Keratinocyte (primary cell): Measurements from ENCODE around the gene TLE1.

ENCODE experiments used
- CTCF ChIP-seq, 3 experiments: IDR thresholded peaks in 1 of 3; conservative IDR thresholded peaks in 1 of 3; optimal IDR thresholded peaks in 1 of 3; 2 replicates in 2 of 3; 3 replicates in 1 of 3; pipeline versions ENCODE3 to v1.5.1; 2011; ENCODE audit warnings: low read length in 3 of 3, mild to moderate bottlenecking in 3 of 3, moderate library complexity in 2 of 3, control low read depth in 1 of 3, inconsistent platforms in 1 of 3; ENCODE audit not compliant: insufficient read depth in 2 of 3; ENCODE audit errors: extremely low read depth in 1 of 3
- EZH2 ChIP-seq: IDR thresholded peaks from one replicate; pipeline ENCODE4 v1.6.1; 2012; ENCODE audit warnings: inconsistent platforms, mild to moderate bottlenecking, low read length, moderate library complexity

GRCh38 chr9:81633952-81634854, 55.1 kb downstream of the TLE1 start:
- TF ChIP-seq EZH2 (no peak), CTCF (optimal IDR thresholded peaks at IDR 0.05 in 1 of 3, IDR thresholded peaks at IDR 0.05 in 1 of 3, conservative IDR thresholded peaks at IDR 0.05 in 1 of 3; ENCODE audit: extremely low read depth in 1 of 3, insufficient read depth in 2 of 3, low read length in 3 of 3) (no peak)
